Stimulated activated CD8-positive, alpha-beta memory T cell treated with anti-CD3 and anti-CD28 coated beads, Interleukin-4, amount 100 ng/mL, for 48 hours (primary cell): ENCODE measurements around the gene ARL4D.

Source experiments
- DNase-seq: peaks from one replicate; pipeline ENCODE4 v3.0.0-alpha.2; 2020

The ARL4D gene

GRCh38 chr17:43430936-43431713 lies 32.3 kb downstream of the ARL4D start:
- no peak for DNase-seq

GRCh38 chr17:43431714-43432523 lies 33.1 kb downstream of the ARL4D start:
- no peak for DNase-seq

- DNase-seq: no peak
Observed at GRCh38 chr17:43434902-43435319, 36.1 kb downstream of the ARL4D start.

GRCh38 chr17:43437756-43438155 lies 39.0 kb downstream of the ARL4D start:
- no peak for DNase-seq

GRCh38 chr17:43438626-43439025 lies 39.8 kb downstream of the ARL4D start:
- no peak for DNase-seq

GRCh38 chr17:43439041-43439440 lies 40.2 kb downstream of the ARL4D start:
- no peak for DNase-seq

- no peak for DNase-seq
Observed at GRCh38 chr17:43442711-43443110, 43.9 kb downstream of the ARL4D start.

GRCh38 chr17:43443381-43443780 lies 44.6 kb downstream of the ARL4D start:
- DNase-seq: no peak

GRCh38 chr17:43444223-43445008 lies 45.6 kb downstream of the ARL4D start:
- DNase-seq: no peak

- no peak for DNase-seq
Observed at GRCh38 chr17:43445009-43445589, 46.3 kb downstream of the ARL4D start.

- no peak for DNase-seq
Observed at GRCh38 chr17:43446773-43447172, 48.0 kb downstream of the ARL4D start.

GRCh38 chr17:43448720-43449469 lies 50.1 kb downstream of the ARL4D start:
- DNase-seq: no peak

GRCh38 chr17:43449470-43450248 lies 50.9 kb downstream of the ARL4D start:
- DNase-seq: no peak
